Sigmoid colon (tissue), 7 donors: ENCODE data around the gene RADIL. TPM values are rescaled to one million over a fixed set of nuclear protein-coding genes. Genes with fewer than 3 reads are reported as not detected.

ENCODE experiments used
- DNase-seq: peaks from one replicate; pipeline ENCODE4 v3.0.0-alpha.2; 2019
- H3K27ac ChIP-seq, 4 donors: fragments of 200-600 bp; sonication (generic); one replicate each; pipeline ENCODE4 v1.5.1; 2016 to 2019; ENCODE audit warnings: mild to moderate bottlenecking in 1 of 4
- H3K27me3 ChIP-seq, 3 donors: fragments of 200-600 bp; sonication (generic); one replicate each; pipeline ENCODE4 v1.5.1; 2019; ENCODE audit warnings: mild to moderate bottlenecking in 1 of 3
- H3K36me3 ChIP-seq, 4 donors: fragments of 200-600 bp; sonication (generic); one replicate each; pipeline ENCODE4 v1.5.1; 2016 to 2019
- H3K4me1 ChIP-seq, 4 donors: fragments of 200-600 bp; sonication (generic); one replicate each; pipeline ENCODE4 v1.5.1; 2017 to 2019
- H3K4me3 ChIP-seq, 4 donors: fragments of 200-600 bp; sonication (generic); one replicate each; pipeline ENCODE4 v1.5.1; 2017 to 2019; ENCODE audit warnings: mild to moderate bottlenecking in 2 of 4, moderate library complexity in 1 of 4
- H3K9me3 ChIP-seq, 4 donors: fragments of 200-600 bp in 3 of 4; sonication (generic) in 3 of 4; one replicate each; pipeline versions ENCODE4 v1.5.1 to v1.6.1; 2013 to 2019
- CTCF ChIP-seq, 4 experiments: fragments of 450-650 bp in 3 of 4; fragments of 200-600 bp in 1 of 4; IDR thresholded peaks; one replicate each; pipeline ENCODE4 v1.5.1; 2016 to 2019; ENCODE audit warnings: antibody characterized with exemption in 4 of 4, mild to moderate bottlenecking in 3 of 4, moderate library complexity in 2 of 4
- EP300 ChIP-seq, 4 donors: sonication (generic); formaldehyde crosslinking; IDR thresholded peaks; one replicate each; pipeline ENCODE4 v1.6.1; 2017; ENCODE audit warnings: antibody characterized with exemption in 4 of 4
- POLR2A ChIP-seq, 2 donors: fragments of 450-650 bp; IDR thresholded peaks; one replicate each; pipeline ENCODE4 v1.6.1; 2016; ENCODE audit warnings: antibody characterized with exemption in 2 of 2, mild to moderate bottlenecking in 2 of 2, moderate library complexity in 2 of 2
- POLR2AphosphoS5 ChIP-seq, 4 donors: sonication (generic); formaldehyde crosslinking; IDR thresholded peaks; one replicate each; pipeline ENCODE4 v1.6.1; 2017; ENCODE audit warnings: antibody characterized with exemption in 4 of 4
- WGBS, 2 donors: extraction: QIAGEN DNeasy Blood & Tissue Kit; methylation state at CpG; one replicate each; pipeline ENCODE4 v1.1.7; 2013; 5-methylcytosine and 5-hydroxymethylcytosine counted together
- intact Hi-C: fragments of 100-400 bp; cut with DNase I; formaldehyde crosslinking; loops from one replicate; pipeline ENCODE4 v1.15.1; 2023
- polyA plus RNA-seq, 3 donors: library from polyadenylated mRNA; stranded (reverse); fragments of 200-250 nt; gene quantifications; one replicate each; pipeline ENCODE4 v1.2.3, GENCODE V29; 2013
- total RNA-seq, 4 donors: library from RNA; depleted of rRNA; stranded (reverse); fragments of >200 nt; gene quantifications; one replicate each; pipeline ENCODE4 v1.1.0, GENCODE V29; 2016
- donor health status: healthy with polysubstance abuse.
- donor health status: Bipolar disorder and iron deficiency.
- donor health status: healthy.

RADIL gene
- total and polyA plus RNA-seq, 7 donors, result 1.2 to 10.8 (median 5.6) TPM

GRCh38 chr7:4857189-4857588 is 26.3 kb downstream of the RADIL start:
- intact Hi-C loops, result no loop called here
- 66 to 69% methylated on average over 3 of the region's 3 CpGs for WGBS, 2 donors
- TF ChIP-seq POLR2AphosphoS5 (IDR thresholded peaks at IDR 0.05), result no peak
- TF ChIP-seq EP300 (IDR thresholded peaks at IDR 0.05), result no peak
- Histone ChIP-seq H3K4me3 (no peak overlapping the region), H3K36me3 (no peaks in the 10 kb centered on the region), H3K9me3 (peaks cover 0 to 4% (median 0%) of the 10 kb centered on the region in 4 donors), H3K4me1 (peaks cover 0 to 8% (median 0%) of the 10 kb centered on the region in 4 donors), H3K27ac (no peak overlapping the region), H3K27me3 (peaks cover 0 to 3% (median 0%) of the 10 kb centered on the region in 3 donors)
- no peak for DNase-seq

GRCh38 chr7:4856336-4857057 is 27.0 kb downstream of the RADIL start:
- H3K36me3 ChIP-seq, result no peaks in the 10 kb centered on the region
- WGBS, 2 donors, result 79 to 80% methylated on average over 10 of the region's 10 CpGs
- H3K4me1 ChIP-seq, result peaks cover 0 to 2% (median 0%) of the 10 kb centered on the region in 4 donors
- intact Hi-C loops, result no loop called here
- H3K27ac ChIP-seq, result no peak overlapping the region
- no peak for DNase-seq
- TF ChIP-seq EP300 (IDR thresholded peaks at IDR 0.05), result no peak
- TF ChIP-seq CTCF (IDR thresholded peaks at IDR 0.05), result no peak
- no peak for TF ChIP-seq POLR2A (IDR thresholded peaks at IDR 0.05)
- no peak for TF ChIP-seq POLR2AphosphoS5 (IDR thresholded peaks at IDR 0.05)
- no peak overlapping the region for H3K4me3 ChIP-seq
- H3K9me3 ChIP-seq, result peaks cover 0 to 3% (median 0%) of the 10 kb centered on the region in 4 donors
- no peaks in the 10 kb centered on the region for H3K27me3 ChIP-seq

- Histone ChIP-seq H3K4me1 (no peaks in the 10 kb centered on the region), H3K36me3 (no peaks in the 10 kb centered on the region), H3K27ac (no peak overlapping the region), H3K9me3 (no peaks in the 10 kb centered on the region), H3K27me3 (no peaks in the 10 kb centered on the region), H3K4me3 (no peak overlapping the region)
- no peak for TF ChIP-seq EP300 (IDR thresholded peaks at IDR 0.05)
- no peak for TF ChIP-seq POLR2A (IDR thresholded peaks at IDR 0.05)
- TF ChIP-seq CTCF (IDR thresholded peaks at IDR 0.05), result no peak
- TF ChIP-seq POLR2AphosphoS5 (IDR thresholded peaks at IDR 0.05), result no peak
- WGBS, 2 donors, result 75 to 84% methylated on average over 6 of the region's 6 CpGs
- no peak for DNase-seq
- intact Hi-C loops, result no loop called here
Measured at GRCh38 chr7:4854916-4855315, 28.6 kb downstream of the RADIL start.

GRCh38 chr7:4851459-4852422 is 31.8 kb downstream of the RADIL start:
- peaks cover 0 to 5% (median 0%) of the 10 kb centered on the region in 4 donors for H3K4me1 ChIP-seq
- no peaks in the 10 kb centered on the region for H3K9me3 ChIP-seq
- no peak for DNase-seq
- H3K27me3 ChIP-seq, result no peaks in the 10 kb centered on the region
- intact Hi-C loops, result no loop called here
- no peak overlapping the region for H3K4me3 ChIP-seq
- H3K27ac ChIP-seq, result no peak overlapping the region
- TF ChIP-seq POLR2AphosphoS5 (IDR thresholded peaks at IDR 0.05) (no peak), POLR2A (IDR thresholded peaks at IDR 0.05) (no peak), CTCF (IDR thresholded peaks at IDR 0.05) (no peak)
- no peaks in the 10 kb centered on the region for H3K36me3 ChIP-seq
- WGBS, 2 donors, result 79 to 83% methylated on average over 6 of the region's 6 CpGs

- 82 to 93% methylated on average over 8 of the region's 8 CpGs for WGBS, 2 donors
Measured at GRCh38 chr7:4850262-4850795, 33.2 kb downstream of the RADIL start.

More at GRCh38 chr7:4850262-4850795, 33.2 kb downstream of the RADIL start:
- Histone ChIP-seq H3K27ac (no peak overlapping the region), H3K4me1 (peaks cover 0 to 5% (median 0%) of the 10 kb centered on the region in 4 donors), H3K27me3 (no peaks in the 10 kb centered on the region), H3K36me3 (no peaks in the 10 kb centered on the region), H3K4me3 (no peak overlapping the region), H3K9me3 (no peaks in the 10 kb centered on the region)
- intact Hi-C loops, result no loop called here
- DNase-seq, result no peak
- TF ChIP-seq POLR2A (IDR thresholded peaks at IDR 0.05) (no peak), POLR2AphosphoS5 (IDR thresholded peaks at IDR 0.05) (no peak), CTCF (IDR thresholded peaks at IDR 0.05) (no peak), EP300 (IDR thresholded peaks at IDR 0.05) (no peak)
